Neuron (in vitro differentiated cells): ENCODE data around the gene PLXNA1.

ENCODE experiments used
- H2AFZ ChIP-seq: one replicate; pipeline ENCODE4 v1.6.1; 2013; ENCODE audit warnings: low read depth, mild to moderate bottlenecking, inconsistent platforms, low read length, moderate library complexity
- H3K27me3 ChIP-seq: one replicate; pipeline ENCODE4 v1.6.1; 2013; ENCODE audit warnings: low read length; ENCODE audit not compliant: insufficient read depth
- H3K36me3 ChIP-seq: one replicate; pipeline ENCODE4 v1.6.1; 2013; ENCODE audit warnings: low read length; ENCODE audit not compliant: insufficient read depth
- H3K4me1 ChIP-seq: one replicate; pipeline ENCODE4 v1.6.1; 2013; ENCODE audit warnings: low read length; ENCODE audit not compliant: insufficient read depth
- H3K4me3 ChIP-seq: 2 replicates; pipeline ENCODE4 v1.5.1; 2013; ENCODE audit warnings: mild to moderate bottlenecking, low read length, moderate library complexity
- H3K9me3 ChIP-seq: one replicate; pipeline ENCODE4 v1.6.1; 2013; ENCODE audit warnings: low read length

The PLXNA1 gene

GRCh38 chr3:127031845-127032244, 48.9 kb downstream of the PLXNA1 start:
- Histone ChIP-seq H3K4me1 (no peaks in the 10 kb centered on the region), H3K27me3 (no peaks in the 10 kb centered on the region), H3K36me3 (peaks cover 67% of the 10 kb centered on the region), H3K9me3 (no peaks in the 10 kb centered on the region), H3K4me3 (no peak overlapping the region), H2AFZ (no peak overlapping the region)

GRCh38 chr3:127032296-127032990, 49.5 kb downstream of the PLXNA1 start:
- H3K36me3 ChIP-seq, result peaks cover 63% of the 10 kb centered on the region
- no peaks in the 10 kb centered on the region for H3K9me3 ChIP-seq
- H3K4me3 ChIP-seq, result no peak overlapping the region
- H3K4me1 ChIP-seq, result no peaks in the 10 kb centered on the region
- no peaks in the 10 kb centered on the region for H3K27me3 ChIP-seq
- H2AFZ ChIP-seq, result no peak overlapping the region
